Measurements from ENCODE around the gene TLR3.

Gene TLR3

GRCh38 chr4:186051096-186051495 is 17.9 kb upstream of the TLR3 start:
- no peaks in the 10 kb centered on the region for H3K27me3 ChIP-seq (ENCODE audit: insufficient read depth, low read length, poor library complexity)
- TF ChIP-seq, protein P1, sequence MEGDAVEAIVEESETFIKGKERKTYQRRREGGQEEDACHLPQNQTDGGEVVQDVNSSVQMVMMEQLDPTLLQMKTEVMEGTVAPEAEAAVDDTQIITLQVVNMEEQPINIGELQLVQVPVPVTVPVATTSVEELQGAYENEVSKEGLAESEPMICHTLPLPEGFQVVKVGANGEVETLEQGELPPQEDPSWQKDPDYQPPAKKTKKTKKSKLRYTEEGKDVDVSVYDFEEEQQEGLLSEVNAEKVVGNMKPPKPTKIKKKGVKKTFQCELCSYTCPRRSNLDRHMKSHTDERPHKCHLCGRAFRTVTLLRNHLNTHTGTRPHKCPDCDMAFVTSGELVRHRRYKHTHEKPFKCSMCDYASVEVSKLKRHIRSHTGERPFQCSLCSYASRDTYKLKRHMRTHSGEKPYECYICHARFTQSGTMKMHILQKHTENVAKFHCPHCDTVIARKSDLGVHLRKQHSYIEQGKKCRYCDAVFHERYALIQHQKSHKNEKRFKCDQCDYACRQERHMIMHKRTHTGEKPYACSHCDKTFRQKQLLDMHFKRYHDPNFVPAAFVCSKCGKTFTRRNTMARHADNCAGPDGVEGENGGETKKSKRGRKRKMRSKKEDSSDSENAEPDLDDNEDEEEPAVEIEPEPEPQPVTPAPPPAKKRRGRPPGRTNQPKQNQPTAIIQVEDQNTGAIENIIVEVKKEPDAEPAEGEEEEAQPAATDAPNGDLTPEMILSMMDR (IDR thresholded peaks at IDR 0.05; ENCODE audit: borderline replicate concordance, extremely low read depth, low read length, poor library complexity, severe bottlenecking) = no peak
- TF ChIP-seq EZH2 (IDR thresholded peaks at IDR 0.05; ENCODE audit: borderline replicate concordance, low read depth, low read length, severe bottlenecking) = no peak
- no peak overlapping the region for H3K4me3 ChIP-seq (ENCODE audit: low read depth in 1 of 2, low read length in 2 of 2)
- no peaks in the 10 kb centered on the region for H3K4me1 ChIP-seq (ENCODE audit: insufficient read depth, low read length)
- DNase-seq = no peak
- no peaks in the 10 kb centered on the region for H4K20me1 ChIP-seq (ENCODE audit: insufficient read depth, low read length)
- no peak for ATAC-seq (ENCODE audit: insufficient read depth, low read depth)
- no peaks in the 10 kb centered on the region for H3K79me2 ChIP-seq (ENCODE audit: insufficient read depth, low read length)
- H3K27ac ChIP-seq (ENCODE audit: low read length) = no peak overlapping the region
- no peaks in the 10 kb centered on the region for H3K36me3 ChIP-seq (ENCODE audit: insufficient read depth, low read length)
- no peaks in the 10 kb centered on the region for H3K9me3 ChIP-seq (ENCODE audit: insufficient read depth, low read length, severe bottlenecking)
- H3K9ac ChIP-seq (ENCODE audit: low read depth, low read length) = no peak overlapping the region
- no peak overlapping the region for H2AFZ ChIP-seq (ENCODE audit: low read depth, low read length)
- no peak overlapping the region for H3K4me2 ChIP-seq (ENCODE audit: insufficient read depth, low read length)

GRCh38 chr4:186058253-186058979 is 10.5 kb upstream of the TLR3 start:
- Histone ChIP-seq H3K27ac (ENCODE audit: low read length) (no peak overlapping the region), H3K4me3 (ENCODE audit: low read depth in 1 of 2, low read length in 2 of 2) (no peak overlapping the region), H3K9me3 (ENCODE audit: insufficient read depth, low read length, severe bottlenecking) (peaks cover 4% of the 10 kb centered on the region), H4K20me1 (ENCODE audit: insufficient read depth, low read length) (no peaks in the 10 kb centered on the region), H3K79me2 (ENCODE audit: insufficient read depth, low read length) (no peaks in the 10 kb centered on the region), H2AFZ (ENCODE audit: low read depth, low read length) (no peak overlapping the region), H3K9ac (ENCODE audit: low read depth, low read length) (no peak overlapping the region), H3K4me1 (ENCODE audit: insufficient read depth, low read length) (no peaks in the 10 kb centered on the region), H3K27me3 (ENCODE audit: insufficient read depth, low read length, poor library complexity) (no peaks in the 10 kb centered on the region), H3K36me3 (ENCODE audit: insufficient read depth, low read length) (no peaks in the 10 kb centered on the region), H3K4me2 (ENCODE audit: insufficient read depth, low read length) (no peak overlapping the region)
- ATAC-seq (ENCODE audit: insufficient read depth, low read depth) (no peak), DNase-seq (no peak)
- TF ChIP-seq EZH2 (IDR thresholded peaks at IDR 0.05; ENCODE audit: borderline replicate concordance, low read depth, low read length, severe bottlenecking) = no peak
- TF ChIP-seq, protein P1 (IDR thresholded peaks at IDR 0.05; ENCODE audit: borderline replicate concordance, extremely low read depth, low read length, poor library complexity, severe bottlenecking) = no peak

DNA sequence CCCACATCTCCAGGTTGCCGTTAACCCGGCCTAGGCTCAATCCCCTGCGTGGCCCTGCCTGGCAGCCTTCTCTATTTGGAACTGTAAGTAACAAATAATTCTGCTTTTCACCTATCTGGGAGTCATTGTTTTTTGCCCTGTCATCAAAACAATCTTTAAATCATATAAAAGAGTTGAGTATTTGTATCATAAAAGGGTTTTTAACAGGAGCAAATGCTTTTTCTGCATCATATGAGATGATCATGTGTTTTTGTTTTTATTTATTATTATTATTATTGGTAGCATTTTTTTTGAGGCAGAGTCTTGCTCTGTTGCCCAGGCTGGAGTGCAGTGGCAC is 10.0 kb upstream of the TLR3 start:
- no peaks in the 10 kb centered on the region for H4K20me1 ChIP-seq (ENCODE audit: insufficient read depth, low read length)
- no peak overlapping the region for H3K27ac ChIP-seq (ENCODE audit: low read length)
- no peaks in the 10 kb centered on the region for H3K4me1 ChIP-seq (ENCODE audit: insufficient read depth, low read length)
- peaks cover 4% of the 10 kb centered on the region for H3K9me3 ChIP-seq (ENCODE audit: insufficient read depth, low read length, severe bottlenecking)
- TF ChIP-seq EZH2 (IDR thresholded peaks at IDR 0.05; ENCODE audit: borderline replicate concordance, low read depth, low read length, severe bottlenecking) = no peak
- TF ChIP-seq, protein P1 (IDR thresholded peaks at IDR 0.05; ENCODE audit: borderline replicate concordance, extremely low read depth, low read length, poor library complexity, severe bottlenecking) = no peak
- no peak overlapping the region for H2AFZ ChIP-seq (ENCODE audit: low read depth, low read length)
- ATAC-seq (ENCODE audit: insufficient read depth, low read depth) (no peak), DNase-seq (no peak)
- H3K4me3 ChIP-seq (ENCODE audit: low read depth in 1 of 2, low read length in 2 of 2) = no peak overlapping the region
- H3K27me3 ChIP-seq (ENCODE audit: insufficient read depth, low read length, poor library complexity) = no peaks in the 10 kb centered on the region
- H3K79me2 ChIP-seq (ENCODE audit: insufficient read depth, low read length) = no peaks in the 10 kb centered on the region
- H3K9ac ChIP-seq (ENCODE audit: low read depth, low read length) = no peak overlapping the region
- H3K4me2 ChIP-seq (ENCODE audit: insufficient read depth, low read length) = no peak overlapping the region
- no peaks in the 10 kb centered on the region for H3K36me3 ChIP-seq (ENCODE audit: insufficient read depth, low read length)

Measured in DND-41 (cell line).